ENCODE results near the gene AGPAT3. TPM values are rescaled to one million over a fixed set of nuclear protein-coding genes. Genes with fewer than 3 reads are reported as not detected.
A peak's percentile ranks its signal among the peaks of the same experiment; 100 is the strongest.

The AGPAT3 gene
- total RNA-seq, 1 experiment from 2014 or later, result 13.0 TPM

GRCh38 chr21:43879348-43880110, 14.5 kb downstream of the AGPAT3 start:
- no peaks in the 10 kb centered on the region for H4K20me1 ChIP-seq (ENCODE audit: control insufficient read depth, insufficient read depth, insufficient read length)
- H3K27ac ChIP-seq (ENCODE audit: insufficient read length, low read depth, low read length), result no peak overlapping the region
- H3K23me2 ChIP-seq (ENCODE audit: insufficient read length, low read depth, low read length, poor library complexity, severe bottlenecking), result no peaks in the 10 kb centered on the region
- no peak overlapping the region for H2BK12ac ChIP-seq (ENCODE audit: insufficient read length, low read depth, low read length)
- no peaks in the 10 kb centered on the region for H3K27me3 ChIP-seq (ENCODE audit: insufficient read depth, low read length)
- no CpG with 5 or more reads among the region's 25 CpGs for WGBS (ENCODE audit: extremely low coverage, insufficient read length, low lambda C conversion rate)
- H3K9me3 ChIP-seq (ENCODE audit: control insufficient read depth, low read depth, low read length), result no peaks in the 10 kb centered on the region
- H2BK20ac ChIP-seq (ENCODE audit: low read depth, low read length, poor library complexity, severe bottlenecking), result no peak overlapping the region
- no peak overlapping the region for H3K18ac ChIP-seq (ENCODE audit: insufficient read length, low read depth, low read length)
- no peak overlapping the region for H4K8ac ChIP-seq (replicated peaks; ENCODE audit: insufficient read length, low read depth, low read length)
- no peak overlapping the region for H3T11ph ChIP-seq (ENCODE audit: low read length)
- TF ChIP-seq, protein P1, sequence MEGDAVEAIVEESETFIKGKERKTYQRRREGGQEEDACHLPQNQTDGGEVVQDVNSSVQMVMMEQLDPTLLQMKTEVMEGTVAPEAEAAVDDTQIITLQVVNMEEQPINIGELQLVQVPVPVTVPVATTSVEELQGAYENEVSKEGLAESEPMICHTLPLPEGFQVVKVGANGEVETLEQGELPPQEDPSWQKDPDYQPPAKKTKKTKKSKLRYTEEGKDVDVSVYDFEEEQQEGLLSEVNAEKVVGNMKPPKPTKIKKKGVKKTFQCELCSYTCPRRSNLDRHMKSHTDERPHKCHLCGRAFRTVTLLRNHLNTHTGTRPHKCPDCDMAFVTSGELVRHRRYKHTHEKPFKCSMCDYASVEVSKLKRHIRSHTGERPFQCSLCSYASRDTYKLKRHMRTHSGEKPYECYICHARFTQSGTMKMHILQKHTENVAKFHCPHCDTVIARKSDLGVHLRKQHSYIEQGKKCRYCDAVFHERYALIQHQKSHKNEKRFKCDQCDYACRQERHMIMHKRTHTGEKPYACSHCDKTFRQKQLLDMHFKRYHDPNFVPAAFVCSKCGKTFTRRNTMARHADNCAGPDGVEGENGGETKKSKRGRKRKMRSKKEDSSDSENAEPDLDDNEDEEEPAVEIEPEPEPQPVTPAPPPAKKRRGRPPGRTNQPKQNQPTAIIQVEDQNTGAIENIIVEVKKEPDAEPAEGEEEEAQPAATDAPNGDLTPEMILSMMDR (conservative IDR thresholded peaks at IDR 0.05), result no peak
- H3K4ac ChIP-seq (ENCODE audit: low read depth, low read length), result no peak overlapping the region
- no peak overlapping the region for H3K9ac ChIP-seq (ENCODE audit: extremely low read depth, insufficient read length, low read length)
- no peak overlapping the region for H4K5ac ChIP-seq (ENCODE audit: insufficient read length, low read depth, low read length)
- no peak overlapping the region for H3K14ac ChIP-seq (ENCODE audit: insufficient read depth, low read length)
- no peak overlapping the region for H3K4me2 ChIP-seq (ENCODE audit: insufficient read depth, insufficient read length, low read length)
- no peak overlapping the region for H2AK5ac ChIP-seq (ENCODE audit: insufficient read length, low read length)
- Mint-ChIP-seq H3K9me3 (peaks cover 0 to 4% of the 10 kb centered on the region in 2 experiments; a peak in 3 of 5 replicates), H3K4me1 (peaks cover 6 to 10% of the 10 kb centered on the region in 2 experiments), H3K27me3 (ENCODE audit: low read depth) (peaks cover 2% of the 10 kb centered on the region; the same call in 1 of the 2 replicates), H3K36me3 (ENCODE audit: insufficient read depth in 1 of 3, low read depth in 3 of 3) (peaks cover 0 to 3% (median 0%) of the 10 kb centered on the region in 3 experiments; a peak in 2 of 7 replicates), H3K4me3 (no peak overlapping the region), H3K27ac (peak overlapping the region in 1 of 3 experiments; percentile 65; a peak in 1 of 7 replicates)
- H2BK15ac ChIP-seq (ENCODE audit: low read depth, low read length), result no peak overlapping the region
- no peaks in the 10 kb centered on the region for H3K79me1 ChIP-seq (ENCODE audit: insufficient read depth, low read depth, low read length, poor library complexity, severe bottlenecking)
- no peak overlapping the region for H3K23ac ChIP-seq (ENCODE audit: insufficient read length, low read depth, low read length)
- no peak overlapping the region for H2AFZ ChIP-seq (ENCODE audit: low read length)
- no peak overlapping the region for H4K91ac ChIP-seq (ENCODE audit: insufficient read length, low read depth, low read length)
- H3K56ac ChIP-seq (ENCODE audit: insufficient read length, low read depth, low read length), result no peak overlapping the region
- no peak overlapping the region for H2BK120ac ChIP-seq (ENCODE audit: low read depth, low read length, poor library complexity, severe bottlenecking)
- H3K4me1 ChIP-seq (ENCODE audit: insufficient read depth, low read length), result no peaks in the 10 kb centered on the region
- no peak for DNase-seq
- no peaks in the 10 kb centered on the region for H3K79me2 ChIP-seq (ENCODE audit: insufficient read depth, low read length)
- H2BK5ac ChIP-seq (ENCODE audit: insufficient read length, low read length), result no peak overlapping the region
